Neural cell (in vitro differentiated cells): ENCODE results near the gene CHODL.

Experiments used
- CTCF ChIP-seq: fragments of 450-650 bp; IDR thresholded peaks from 2 replicates; pipeline ENCODE4 v1.5.1; 2014; ENCODE audit warnings: antibody characterized with exemption, mild to moderate bottlenecking, moderate library complexity; ENCODE audit not compliant: poor library complexity, severe bottlenecking
- EP300 ChIP-seq: fragments of 450-650 bp; conservative IDR thresholded peaks from 2 replicates; pipeline ENCODE4 v1.6.1; 2014; ENCODE audit warnings: antibody characterized with exemption, mild to moderate bottlenecking, moderate library complexity; ENCODE audit not compliant: poor library complexity, severe bottlenecking
- TAF1 ChIP-seq: IDR thresholded peaks from 2 replicates; pipeline ENCODE4 v1.6.1; 2012; ENCODE audit warnings: low read depth

- TF ChIP-seq CTCF, result no peak
- no peak for TF ChIP-seq TAF1
- TF ChIP-seq EP300, result no peak
Measured at GRCh38 chr21:18222346-18222745, 22.3 kb upstream of the CHODL start.
